ENCODE measurements around the gene KNSTRN.
A peak's percentile ranks its signal among the peaks of the same experiment; 100 is the strongest.

KNSTRN gene

DNA sequence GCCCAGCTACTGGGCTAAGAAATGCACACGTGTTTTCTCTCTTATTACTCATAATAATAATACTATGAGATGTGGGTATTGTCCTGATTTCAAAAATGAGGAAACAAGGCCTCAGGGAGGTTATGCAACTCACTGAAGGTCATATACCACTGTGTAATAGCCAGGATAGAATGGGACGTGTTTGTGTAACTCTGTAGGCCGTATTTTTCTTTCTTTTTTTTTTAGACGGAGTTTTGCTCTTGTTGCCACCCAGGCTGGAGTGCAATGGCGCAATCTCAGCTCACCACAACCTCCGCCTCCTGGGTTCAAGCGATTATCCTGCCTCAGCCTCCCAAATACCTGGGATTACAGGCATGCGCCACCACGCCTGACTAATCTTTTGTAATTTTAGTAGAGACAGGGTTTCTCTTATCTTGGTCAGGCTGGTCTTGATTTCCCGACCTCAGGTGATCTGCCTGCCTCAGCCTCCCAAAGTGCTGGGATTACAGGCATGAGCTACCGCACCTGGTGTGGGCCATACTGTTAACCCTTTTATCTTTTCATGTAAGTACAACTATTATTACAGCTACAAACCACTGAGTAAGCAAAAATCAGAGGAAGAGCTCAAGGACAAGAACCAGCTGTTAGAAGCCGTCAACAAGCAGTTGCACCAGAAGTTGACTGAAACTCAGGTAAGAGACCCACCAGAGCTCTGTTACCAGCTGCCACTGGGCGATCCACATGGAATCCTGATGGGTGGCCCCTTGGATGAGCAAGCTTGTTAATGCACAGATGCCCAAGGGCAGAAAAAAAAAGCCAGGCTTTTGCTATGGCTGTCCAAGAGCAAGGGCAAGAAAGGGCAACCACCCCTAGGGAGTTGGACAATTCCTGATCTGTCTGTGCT lies 6.7 kb downstream of the KNSTRN start:
- DNase-seq (ENCODE audit: low read depth): no peak
- TF ChIP-seq, protein P1, sequence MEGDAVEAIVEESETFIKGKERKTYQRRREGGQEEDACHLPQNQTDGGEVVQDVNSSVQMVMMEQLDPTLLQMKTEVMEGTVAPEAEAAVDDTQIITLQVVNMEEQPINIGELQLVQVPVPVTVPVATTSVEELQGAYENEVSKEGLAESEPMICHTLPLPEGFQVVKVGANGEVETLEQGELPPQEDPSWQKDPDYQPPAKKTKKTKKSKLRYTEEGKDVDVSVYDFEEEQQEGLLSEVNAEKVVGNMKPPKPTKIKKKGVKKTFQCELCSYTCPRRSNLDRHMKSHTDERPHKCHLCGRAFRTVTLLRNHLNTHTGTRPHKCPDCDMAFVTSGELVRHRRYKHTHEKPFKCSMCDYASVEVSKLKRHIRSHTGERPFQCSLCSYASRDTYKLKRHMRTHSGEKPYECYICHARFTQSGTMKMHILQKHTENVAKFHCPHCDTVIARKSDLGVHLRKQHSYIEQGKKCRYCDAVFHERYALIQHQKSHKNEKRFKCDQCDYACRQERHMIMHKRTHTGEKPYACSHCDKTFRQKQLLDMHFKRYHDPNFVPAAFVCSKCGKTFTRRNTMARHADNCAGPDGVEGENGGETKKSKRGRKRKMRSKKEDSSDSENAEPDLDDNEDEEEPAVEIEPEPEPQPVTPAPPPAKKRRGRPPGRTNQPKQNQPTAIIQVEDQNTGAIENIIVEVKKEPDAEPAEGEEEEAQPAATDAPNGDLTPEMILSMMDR (conservative IDR thresholded peaks at IDR 0.05; ENCODE audit: low read length): no peak
- H3K4me3 ChIP-seq (ENCODE audit: low read length): no peak overlapping the region

DNA sequence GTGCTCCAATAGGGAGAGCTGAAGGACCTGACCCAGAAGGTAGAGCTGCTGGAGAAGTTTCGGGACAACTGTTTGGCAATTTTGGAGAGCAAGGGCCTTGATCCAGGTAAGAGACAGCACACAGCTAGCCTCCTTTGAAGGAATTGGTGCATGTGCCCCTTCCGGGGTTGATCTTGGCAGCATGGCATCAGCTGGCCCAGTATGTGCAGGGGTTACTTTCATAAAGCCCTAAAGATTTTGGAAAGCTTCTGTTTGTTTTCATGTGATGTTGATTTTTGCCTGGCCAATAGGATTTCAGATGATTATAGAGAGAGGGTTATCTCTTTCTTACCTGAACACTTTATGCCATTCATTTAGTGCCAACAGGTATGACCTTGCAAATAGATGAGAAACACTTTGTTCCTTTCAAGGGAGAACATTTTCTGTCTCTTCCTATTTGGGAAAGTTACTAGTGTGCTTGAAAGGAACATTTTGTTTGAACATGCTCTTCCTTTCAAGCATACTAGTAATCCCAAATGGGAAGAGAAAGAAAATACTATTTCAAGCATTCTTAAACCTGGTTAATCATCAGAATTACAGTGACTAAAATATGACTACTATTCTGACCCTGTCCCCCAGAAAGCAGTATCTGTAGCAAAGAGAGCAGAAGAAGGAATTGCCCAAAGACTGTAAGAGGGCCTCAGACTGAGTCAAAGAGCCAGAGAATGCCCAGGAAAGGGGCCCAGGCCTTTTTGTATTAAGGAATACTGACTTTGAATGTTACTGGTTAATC lies 7.5 kb downstream of the KNSTRN start:
- H3K4me3 ChIP-seq (ENCODE audit: low read length): no peak overlapping the region
- TF ChIP-seq, protein P1 (conservative IDR thresholded peaks at IDR 0.05; ENCODE audit: low read length): no peak
- DNase-seq (ENCODE audit: low read depth): no peak

DNA sequence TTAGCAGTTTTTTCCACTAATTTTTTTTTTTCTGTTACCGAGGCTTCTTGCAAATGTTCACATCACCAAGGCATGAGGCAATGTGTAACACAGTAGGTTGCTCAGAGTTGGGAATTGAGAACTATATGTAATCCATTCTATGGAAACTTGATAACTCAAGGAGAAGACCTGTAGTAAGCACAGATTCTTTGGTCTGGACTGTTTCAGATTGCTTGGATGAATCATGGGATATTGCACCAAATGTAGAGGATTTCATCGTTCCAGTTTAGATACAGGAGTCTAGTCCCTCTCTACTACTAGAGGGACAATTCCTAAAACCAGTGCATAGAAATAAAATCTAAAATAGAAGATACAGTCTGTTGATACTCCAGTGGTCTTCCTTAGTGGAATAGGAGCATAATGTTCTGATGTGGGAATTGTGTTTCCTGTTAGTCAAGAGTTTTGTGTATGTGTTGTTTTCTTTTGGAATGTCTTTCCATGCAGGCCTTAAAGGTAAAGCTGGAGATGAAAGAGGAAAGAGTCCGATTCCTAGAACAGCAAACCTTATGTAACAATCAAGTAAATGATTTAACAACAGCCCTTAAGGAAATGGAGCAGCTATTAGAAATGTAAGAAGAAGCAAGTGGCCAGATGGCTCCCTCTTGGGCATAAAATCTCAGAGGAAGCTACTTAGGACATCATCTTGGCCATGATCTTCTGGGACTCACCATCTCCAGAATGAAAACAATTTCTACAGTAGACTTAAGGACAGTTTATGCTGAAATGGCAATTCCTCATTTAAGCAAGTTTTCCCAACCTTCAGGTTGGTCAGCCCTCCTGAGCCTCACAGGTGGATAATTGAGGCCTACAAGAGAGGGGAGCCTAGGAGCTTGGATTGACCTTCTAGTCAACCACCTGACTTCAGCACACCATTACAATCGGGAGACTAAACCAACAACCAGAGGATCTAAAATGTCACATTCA lies 10.7 kb downstream of the KNSTRN start:
- no peak overlapping the region for H3K4me3 ChIP-seq (ENCODE audit: low read length)
- DNase-seq (ENCODE audit: low read depth): peak; percentile 73
- TF ChIP-seq, protein P1 (conservative IDR thresholded peaks at IDR 0.05; ENCODE audit: low read length): no peak

DNA sequence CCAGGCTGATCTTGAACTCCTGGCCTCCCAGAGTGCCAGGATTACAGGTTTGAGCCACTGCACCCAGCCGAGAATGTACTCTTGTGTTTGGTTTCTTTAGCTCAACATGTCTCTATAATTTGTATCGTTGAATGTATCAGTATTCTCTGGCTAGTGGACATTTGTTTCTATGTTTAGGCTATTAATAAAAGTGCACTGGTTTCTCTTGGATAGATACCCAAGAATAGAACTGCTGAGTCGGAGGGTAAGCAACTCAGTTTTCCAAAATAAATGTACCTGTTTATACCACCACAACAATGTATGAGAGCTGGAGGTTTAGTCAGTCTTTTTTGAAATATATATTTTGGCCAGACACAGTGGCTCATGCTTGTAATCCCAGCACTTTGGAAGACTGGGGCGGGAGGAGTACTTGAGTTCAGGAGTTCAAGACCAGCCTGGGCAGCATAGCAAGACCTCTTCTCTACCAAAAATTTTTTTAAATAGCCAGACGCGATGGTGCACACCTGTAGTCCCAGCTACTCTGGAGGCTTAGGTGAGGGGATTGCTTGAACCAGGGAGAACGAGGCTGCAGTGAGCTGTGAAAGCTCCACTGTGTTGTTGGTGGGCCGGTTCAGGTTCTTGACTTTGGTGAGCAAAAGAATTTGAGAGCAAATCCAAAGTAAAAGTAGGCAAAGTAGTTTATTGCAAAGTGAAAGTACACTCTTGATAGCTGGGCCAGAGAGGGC lies 15.3 kb downstream of the KNSTRN start:
- no peak for DNase-seq (ENCODE audit: low read depth)
- H3K4me3 ChIP-seq (ENCODE audit: low read length): no peak overlapping the region
- TF ChIP-seq, protein P1 (conservative IDR thresholded peaks at IDR 0.05; ENCODE audit: low read length): no peak

DNA sequence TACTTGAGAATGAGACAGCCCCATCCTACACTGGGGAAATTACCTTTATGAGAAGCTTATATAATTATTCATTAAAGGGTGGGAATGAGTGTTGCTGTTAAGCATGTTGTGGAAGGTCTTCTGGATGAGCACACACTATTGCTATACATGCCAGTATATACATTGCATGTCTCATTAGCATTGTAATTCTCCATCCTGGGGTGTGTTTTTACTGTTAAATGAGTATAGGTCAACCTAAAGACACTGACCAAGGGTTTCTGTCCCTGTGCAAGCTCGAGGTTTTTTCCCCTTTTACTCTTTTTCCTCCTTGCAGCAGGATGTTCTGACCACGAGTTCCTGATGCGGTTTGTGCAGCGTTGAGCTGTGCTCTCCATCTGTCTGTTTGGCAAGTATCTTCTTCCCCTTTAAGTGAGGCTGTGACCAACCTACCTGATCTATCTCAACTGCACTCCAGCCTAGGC lies 15.9 kb downstream of the KNSTRN start:
- DNase-seq (ENCODE audit: low read depth): no peak
- H3K4me3 ChIP-seq (ENCODE audit: low read length): no peak overlapping the region
- TF ChIP-seq, protein P1 (conservative IDR thresholded peaks at IDR 0.05; ENCODE audit: low read length): no peak

DNA sequence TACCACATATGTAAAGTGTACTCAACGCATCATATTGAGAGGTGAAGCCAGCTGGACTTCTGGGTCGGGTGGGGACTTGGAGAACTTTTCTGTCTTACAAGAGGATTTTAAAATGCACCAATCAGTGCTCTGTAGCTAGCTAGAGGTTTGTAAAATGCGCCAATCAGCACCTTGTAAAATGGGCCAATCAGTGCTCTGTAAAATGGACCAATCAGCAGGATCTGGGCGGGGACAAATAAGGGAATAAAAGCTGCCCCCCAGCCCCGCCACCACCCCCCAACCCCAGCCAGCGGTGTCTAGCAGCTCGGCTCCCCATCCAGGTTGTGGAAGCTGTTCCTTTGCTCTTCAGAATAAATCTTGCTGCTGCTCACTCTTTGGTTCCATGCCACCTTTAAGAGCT lies 16.8 kb downstream of the KNSTRN start:
- no peak overlapping the region for H3K4me3 ChIP-seq (ENCODE audit: low read length)
- TF ChIP-seq, protein P1 (conservative IDR thresholded peaks at IDR 0.05; ENCODE audit: low read length): no peak
- no peak for DNase-seq (ENCODE audit: low read depth)
